Activated naive CD8-positive, alpha-beta T cell treated with anti-CD3 and anti-CD28 coated beads, Interleukin-2, amount 10 ng/mL, durations not matched to agents 7 days and 5 days (primary cell): ENCODE data around the gene CEP131. TPM values are rescaled to one million over a fixed set of nuclear protein-coding genes. Genes with fewer than 3 reads are reported as not detected.

ENCODE experiments used
- ATAC-seq: fragments of 150-1000 bp; cut with Tn5 transposase; one replicate; pipeline ENCODE4 v1.10.0; 2021; ENCODE audit warnings: low read depth, moderate library complexity
- POLR2A ChIA-PET: fragments of 350-600 bp; sonication (Branson Sonifier 250); formaldehyde crosslinking; loops from one replicate; lab custom pipeline; 2021; ENCODE audit warnings: antibody characterized with exemption; lab: Charles Lee
- DNase-seq: peaks from one replicate; pipeline ENCODE4 v3.0.0; 2021
- H3K27ac Mint-ChIP-seq: one replicate; pipeline ENCODE4 v1.8.0; 2022; ENCODE audit warnings: mild to moderate bottlenecking, mixed read lengths
- H3K27me3 Mint-ChIP-seq: one replicate; pipeline ENCODE4 v1.8.0; 2022; ENCODE audit warnings: mild to moderate bottlenecking, moderate library complexity, mixed read lengths
- H3K36me3 Mint-ChIP-seq: one replicate; pipeline ENCODE4 v1.8.0; 2021; ENCODE audit warnings: mild to moderate bottlenecking, mixed read lengths
- H3K4me1 Mint-ChIP-seq: one replicate; pipeline ENCODE4 v1.8.0; 2021; ENCODE audit warnings: mixed read lengths
- H3K4me3 Mint-ChIP-seq: one replicate; pipeline ENCODE4 v1.8.0; 2022; ENCODE audit warnings: mild to moderate bottlenecking, moderate library complexity, mixed read lengths
- H3K9me3 Mint-ChIP-seq: one replicate; pipeline ENCODE4 v1.8.0; 2021; ENCODE audit warnings: mixed read lengths
- total RNA-seq, 2 experiments: library from RNA; stranded (reverse); gene quantifications; one replicate each; pipeline ENCODE4 v1.2.3, GENCODE V29; 2021

Gene CEP131
- total RNA-seq, 2 experiments from 2014 or later: 18.4 to 20.7 TPM

DNA sequence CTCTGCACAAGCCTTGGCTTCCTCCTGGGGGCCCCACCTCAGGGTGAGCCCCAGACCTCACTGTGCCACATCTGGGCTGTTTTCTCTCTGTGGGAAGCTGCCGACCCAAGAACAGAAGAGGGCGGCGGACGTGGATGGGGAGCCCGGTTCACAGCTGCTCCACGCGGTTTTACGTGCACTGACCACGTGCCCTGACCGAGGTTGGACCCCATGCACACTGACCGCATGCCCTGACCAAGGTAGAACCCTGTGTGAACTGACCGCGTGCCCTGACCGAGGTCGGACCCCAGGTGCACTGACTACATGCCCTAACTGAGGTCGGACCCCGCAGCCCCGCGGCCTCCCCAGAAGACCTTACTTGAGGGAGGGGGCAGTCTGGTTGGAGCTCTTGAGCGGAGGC, 19.6 kb downstream of the CEP131 start:
- no peak for ATAC-seq
- Mint-ChIP-seq H3K9me3 (peaks cover 1% of the 10 kb centered on the region), H3K36me3 (peaks cover 2% of the 10 kb centered on the region), H3K4me3 (no peak overlapping the region), H3K27me3 (no peaks in the 10 kb centered on the region), H3K27ac (no peak overlapping the region), H3K4me1 (no peaks in the 10 kb centered on the region)
- POLR2A ChIA-PET: no interaction called here
- no peak for DNase-seq

DNA sequence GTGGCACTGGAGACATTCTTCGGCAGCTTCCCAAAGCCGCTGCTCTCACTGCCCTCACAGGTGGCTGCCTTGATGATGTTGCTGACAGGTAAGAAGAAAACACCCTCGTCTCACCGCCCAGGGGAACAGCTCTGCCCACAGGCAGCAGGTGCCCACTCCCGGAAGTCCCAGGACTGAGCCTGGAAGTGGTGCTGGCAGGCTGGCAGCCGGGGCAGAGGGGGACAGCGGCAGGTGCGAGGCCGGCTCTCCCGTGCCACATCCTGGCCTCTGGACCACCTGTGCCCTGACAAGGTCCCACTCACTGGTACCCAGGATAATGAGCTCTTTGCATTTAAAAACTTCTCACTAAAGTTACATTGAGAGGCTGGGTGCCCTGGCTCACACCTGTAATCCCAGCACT, 20.4 kb downstream of the CEP131 start:
- POLR2A ChIA-PET: no interaction called here
- no peaks in the 10 kb centered on the region for H3K9me3 Mint-ChIP-seq
- H3K4me1 Mint-ChIP-seq: no peaks in the 10 kb centered on the region
- ATAC-seq (no peak), DNase-seq (no peak)
- H3K27me3 Mint-ChIP-seq: no peaks in the 10 kb centered on the region
- H3K27ac Mint-ChIP-seq: no peak overlapping the region
- no peak overlapping the region for H3K4me3 Mint-ChIP-seq
- no peaks in the 10 kb centered on the region for H3K36me3 Mint-ChIP-seq

- ATAC-seq: peak; percentile 74
- no peaks in the 10 kb centered on the region for H3K27me3 Mint-ChIP-seq
- H3K9me3 Mint-ChIP-seq: no peaks in the 10 kb centered on the region
- no peak overlapping the region for H3K4me3 Mint-ChIP-seq
- H3K36me3 Mint-ChIP-seq: no peaks in the 10 kb centered on the region
- no peak overlapping the region for H3K27ac Mint-ChIP-seq
- no peak for DNase-seq
- POLR2A ChIA-PET: no interaction called here
- H3K4me1 Mint-ChIP-seq: no peaks in the 10 kb centered on the region
These were observed 21.8 kb downstream of the CEP131 start for GRCh38 chr17:81200695-81201580.

DNA sequence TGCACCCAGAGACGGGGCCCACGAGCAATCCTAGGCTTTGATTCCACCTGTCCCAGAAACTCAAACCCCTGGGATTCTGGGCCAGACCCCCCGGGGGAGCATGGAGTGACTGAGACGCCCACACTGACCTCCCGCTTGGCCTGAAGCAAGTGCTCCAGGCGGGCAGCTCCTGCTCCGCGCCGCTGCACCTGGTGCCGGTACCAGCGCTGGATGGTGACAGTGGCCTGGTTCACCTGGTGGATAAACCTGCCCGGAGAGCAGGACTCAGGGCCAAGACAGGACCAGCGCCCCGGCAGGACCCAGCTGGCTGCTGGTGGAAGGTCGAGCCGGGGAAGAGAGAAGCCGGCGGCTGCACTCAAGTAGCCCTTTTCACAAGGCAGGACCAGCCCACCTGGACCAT, 22.6 kb downstream of the CEP131 start:
- ATAC-seq: no peak
- POLR2A ChIA-PET: no interaction called here
- DNase-seq: no peak
- H3K4me3 Mint-ChIP-seq: no peak overlapping the region
- no peaks in the 10 kb centered on the region for H3K4me1 Mint-ChIP-seq
- H3K27ac Mint-ChIP-seq: no peak overlapping the region
- no peaks in the 10 kb centered on the region for H3K9me3 Mint-ChIP-seq
- H3K36me3 Mint-ChIP-seq: no peaks in the 10 kb centered on the region
- no peaks in the 10 kb centered on the region for H3K27me3 Mint-ChIP-seq

- POLR2A ChIA-PET: no interaction called here
- H3K9me3 Mint-ChIP-seq: no peaks in the 10 kb centered on the region
These were observed 23.3 kb downstream of the CEP131 start for GRCh38 chr17:81199482-81199830.

DNA sequence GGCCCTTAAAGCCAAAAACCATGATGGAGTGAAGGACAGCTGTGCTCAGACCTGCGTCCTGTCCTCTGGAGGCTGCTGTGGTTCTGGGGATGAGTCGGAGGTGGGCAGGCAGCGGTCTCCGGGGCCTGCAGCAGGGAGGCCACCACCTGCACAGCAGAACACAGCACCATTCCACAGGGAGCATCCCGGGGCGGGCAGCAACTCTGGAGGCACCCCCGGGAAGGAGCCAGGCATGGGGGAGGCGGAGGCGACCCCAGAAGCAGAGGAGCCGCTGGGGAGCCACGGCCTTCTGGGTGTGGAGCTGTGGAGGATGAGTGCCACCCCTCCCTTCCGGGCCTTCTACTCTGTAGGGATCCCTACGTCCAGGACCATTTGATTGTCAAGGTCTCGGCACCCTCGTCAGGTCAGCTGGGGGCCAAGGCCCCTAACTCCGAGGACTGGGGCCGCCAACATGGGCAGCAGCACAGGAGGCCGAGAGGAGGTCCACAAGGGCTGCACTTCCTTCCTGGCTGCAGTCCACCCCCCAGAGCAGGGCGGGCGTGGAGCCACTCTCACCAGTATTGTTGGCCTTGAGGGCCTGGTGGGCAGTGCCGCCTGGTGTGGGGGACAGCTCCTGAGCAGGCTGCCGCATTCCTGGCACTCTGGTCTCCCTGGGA, 23.8 kb downstream of the CEP131 start:
- Mint-ChIP-seq H3K4me3 (no peak overlapping the region), H3K27me3 (no peaks in the 10 kb centered on the region), H3K9me3 (no peaks in the 10 kb centered on the region), H3K36me3 (no peaks in the 10 kb centered on the region), H3K27ac (no peak overlapping the region), H3K4me1 (no peaks in the 10 kb centered on the region)
- no peak for ATAC-seq
- POLR2A ChIA-PET: no interaction called here
- no peak for DNase-seq

More at GRCh38 chr17:81199482-81199830, 23.3 kb downstream of the CEP131 start:
- H3K27ac Mint-ChIP-seq: no peak overlapping the region
- H3K27me3 Mint-ChIP-seq: no peaks in the 10 kb centered on the region
- ATAC-seq (no peak), DNase-seq (no peak)
- H3K4me3 Mint-ChIP-seq: no peak overlapping the region
- H3K36me3 Mint-ChIP-seq: no peaks in the 10 kb centered on the region
- no peaks in the 10 kb centered on the region for H3K4me1 Mint-ChIP-seq

GRCh38 chr17:81197831-81198490, 24.8 kb downstream of the CEP131 start:
- DNase-seq (no peak), ATAC-seq (no peak)
- POLR2A ChIA-PET: no interaction called here
- Mint-ChIP-seq H3K4me3 (no peak overlapping the region), H3K4me1 (no peaks in the 10 kb centered on the region), H3K9me3 (no peaks in the 10 kb centered on the region), H3K27ac (no peak overlapping the region), H3K27me3 (no peaks in the 10 kb centered on the region), H3K36me3 (no peaks in the 10 kb centered on the region)

DNA sequence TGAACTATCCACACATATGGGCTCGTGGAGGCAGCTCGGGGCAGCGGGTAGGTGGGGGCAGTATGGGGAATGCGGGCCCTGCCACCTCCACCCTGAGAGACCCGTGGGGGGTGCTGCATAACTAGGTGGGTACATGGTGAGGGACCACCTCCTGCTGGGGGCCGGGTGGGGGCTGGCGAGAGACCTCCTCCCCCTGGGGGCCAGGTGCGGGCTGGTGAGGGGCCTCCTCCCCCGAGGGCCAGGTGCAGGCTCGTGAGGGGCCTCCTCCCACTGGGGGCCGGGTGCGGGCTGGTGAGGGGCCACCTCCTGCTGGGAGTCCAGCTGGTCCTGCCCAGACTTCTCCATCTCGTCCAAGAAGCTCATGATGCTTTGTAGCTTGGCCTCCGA, 25.4 kb downstream of the CEP131 start:
- Mint-ChIP-seq H3K9me3 (no peaks in the 10 kb centered on the region), H3K36me3 (no peaks in the 10 kb centered on the region), H3K4me3 (no peak overlapping the region), H3K27ac (no peak overlapping the region), H3K4me1 (no peaks in the 10 kb centered on the region), H3K27me3 (no peaks in the 10 kb centered on the region)
- DNase-seq: no peak
- POLR2A ChIA-PET: no interaction called here
- ATAC-seq: no peak

GRCh38 chr17:81196505-81197408, 26.0 kb downstream of the CEP131 start:
- H3K9me3 Mint-ChIP-seq: no peaks in the 10 kb centered on the region
- POLR2A ChIA-PET: interaction anchor here (0.5 kb wide), 1 partner anchor 1079 kb away, joined by 4 read pairs; no protein-coding TSS in a partner anchor
- no peak overlapping the region for H3K27ac Mint-ChIP-seq
- no peak overlapping the region for H3K4me3 Mint-ChIP-seq
- H3K27me3 Mint-ChIP-seq: no peaks in the 10 kb centered on the region
- DNase-seq (no peak), ATAC-seq (no peak)
- H3K4me1 Mint-ChIP-seq: no peaks in the 10 kb centered on the region
- H3K36me3 Mint-ChIP-seq: no peaks in the 10 kb centered on the region

- no peaks in the 10 kb centered on the region for H3K9me3 Mint-ChIP-seq
- H3K36me3 Mint-ChIP-seq: no peaks in the 10 kb centered on the region
- H3K27ac Mint-ChIP-seq: no peak overlapping the region
- DNase-seq (no peak), ATAC-seq (no peak)
- POLR2A ChIA-PET: no interaction called here
- H3K27me3 Mint-ChIP-seq: no peaks in the 10 kb centered on the region
- H3K4me1 Mint-ChIP-seq: no peaks in the 10 kb centered on the region
- H3K4me3 Mint-ChIP-seq: no peak overlapping the region
These were observed 26.7 kb downstream of the CEP131 start for GRCh38 chr17:81195941-81196495.

GRCh38 chr17:81194941-81195901, 27.5 kb downstream of the CEP131 start:
- no peak for ATAC-seq
- Mint-ChIP-seq H3K27ac (no peak overlapping the region), H3K36me3 (no peaks in the 10 kb centered on the region), H3K4me1 (no peaks in the 10 kb centered on the region), H3K4me3 (no peak overlapping the region), H3K9me3 (no peaks in the 10 kb centered on the region), H3K27me3 (no peaks in the 10 kb centered on the region)
- POLR2A ChIA-PET: no interaction called here
- DNase-seq: no peak

- no peaks in the 10 kb centered on the region for H3K4me1 Mint-ChIP-seq
- POLR2A ChIA-PET: no interaction called here
- DNase-seq: no peak
- no peak for ATAC-seq
- no peaks in the 10 kb centered on the region for H3K36me3 Mint-ChIP-seq
- no peak overlapping the region for H3K27ac Mint-ChIP-seq
- no peaks in the 10 kb centered on the region for H3K9me3 Mint-ChIP-seq
- H3K27me3 Mint-ChIP-seq: no peaks in the 10 kb centered on the region
- no peak overlapping the region for H3K4me3 Mint-ChIP-seq
These were observed 28.5 kb downstream of the CEP131 start for GRCh38 chr17:81194225-81194760.
